Measurements from ENCODE around the gene DYNLT4.
"Not testable (repeated sequence)": the region's sequence is repeated elsewhere in the genome, so short reads cannot be mapped to it uniquely, and the experiment has no call there.

The DYNLT4 gene

DNA sequence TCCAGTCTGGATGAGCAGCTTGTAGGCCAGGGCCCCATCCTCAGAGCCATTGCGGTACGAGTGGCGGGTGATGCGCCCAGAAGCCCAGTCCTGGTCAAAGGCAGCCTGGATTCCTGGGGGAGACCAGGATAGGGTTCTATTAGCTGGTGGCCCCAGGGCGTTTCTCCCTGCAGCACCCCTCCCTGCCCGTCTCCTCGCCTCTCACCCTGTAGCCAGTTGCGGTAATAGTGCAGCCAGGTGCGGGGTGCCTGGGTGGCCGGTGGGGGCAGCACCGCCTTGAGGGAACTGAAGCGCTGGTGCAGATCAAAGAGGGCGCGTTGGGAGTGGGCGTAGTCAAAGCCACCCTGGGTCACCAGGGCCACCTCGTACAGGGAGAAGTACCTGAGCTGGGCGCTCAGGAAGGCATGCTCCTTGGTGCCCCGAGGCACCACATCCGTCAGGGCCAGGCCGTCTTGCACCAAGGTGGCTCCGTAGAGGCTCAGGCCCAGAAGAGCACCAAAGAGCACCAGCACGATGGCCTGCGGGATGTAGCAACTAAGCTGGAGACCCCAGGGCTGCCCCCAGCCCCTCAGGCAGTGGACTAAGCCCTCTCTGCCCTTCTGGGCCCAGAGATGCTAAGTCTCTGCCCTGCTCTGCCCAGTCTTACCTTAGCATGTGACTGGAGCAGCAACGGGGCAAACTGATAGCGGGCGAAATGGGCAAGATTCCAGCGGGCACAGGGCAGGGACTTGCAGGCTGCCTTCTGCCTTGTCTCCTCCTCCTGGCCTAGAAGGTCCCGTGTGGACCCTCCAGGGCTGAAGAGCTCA is 20.2 kb upstream of the DYNLT4 start:
- no peaks in the 10 kb centered on the region for H3K27me3 ChIP-seq (ENCODE audit: control insufficient read depth in 1 of 2, insufficient read depth in 2 of 2, low read length in 2 of 2)
- H3K27ac ChIP-seq (ENCODE audit: low read depth, low read length) = no peak overlapping the region
- no peaks in the 10 kb centered on the region for H3K4me1 ChIP-seq (ENCODE audit: insufficient read depth, low read length)
- no peaks in the 10 kb centered on the region for H3K9me3 ChIP-seq (ENCODE audit: low read length)
- H3K36me3 ChIP-seq (ENCODE audit: insufficient read depth, low read length) = no peaks in the 10 kb centered on the region
- no peak overlapping the region for H3K9ac ChIP-seq (ENCODE audit: low read length)
- H3K4me3 ChIP-seq (ENCODE audit: low read depth in 1 of 2, low read length in 2 of 2) = no peak overlapping the region

GRCh38 chr1:44826375-44827196 is 19.4 kb upstream of the DYNLT4 start:
- H3K36me3 ChIP-seq (ENCODE audit: insufficient read depth, low read length) = no peaks in the 10 kb centered on the region
- peaks cover under 1% of the 10 kb centered on the region for H3K4me1 ChIP-seq (ENCODE audit: insufficient read depth, low read length)
- no peak overlapping the region for H3K27ac ChIP-seq (ENCODE audit: low read depth, low read length)
- no peaks in the 10 kb centered on the region for H3K9me3 ChIP-seq (ENCODE audit: low read length)
- no peaks in the 10 kb centered on the region for H3K27me3 ChIP-seq (ENCODE audit: control insufficient read depth in 1 of 2, insufficient read depth in 2 of 2, low read length in 2 of 2)
- no peak overlapping the region for H3K4me3 ChIP-seq (ENCODE audit: low read depth in 1 of 2, low read length in 2 of 2)
- H3K9ac ChIP-seq (ENCODE audit: low read length) = no peak overlapping the region

DNA sequence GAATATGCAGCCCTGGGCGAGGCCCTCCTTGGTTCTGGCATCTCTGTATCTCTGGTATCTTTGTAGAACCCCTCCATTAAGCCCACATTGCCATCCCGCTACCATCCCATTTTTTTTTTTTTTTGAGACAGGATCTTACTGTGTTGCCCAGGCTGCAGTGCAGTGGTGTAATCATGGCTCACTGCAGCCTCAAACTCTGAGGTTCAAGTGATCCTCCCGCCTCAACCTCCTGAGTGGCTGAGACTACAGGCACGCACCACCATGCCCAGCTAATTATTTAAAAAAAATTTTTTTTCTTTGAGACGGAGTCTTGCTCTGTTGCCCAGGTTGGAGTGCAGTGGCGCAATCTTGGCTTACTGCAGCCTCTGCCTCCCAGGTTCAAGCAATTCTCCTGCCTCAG is 17.2 kb upstream of the DYNLT4 start:
- H3K4me1 ChIP-seq (ENCODE audit: insufficient read depth, low read length) = peaks cover 15% of the 10 kb centered on the region
- not testable (repeated sequence) for H3K9ac ChIP-seq (ENCODE audit: low read length); H3K9me3 ChIP-seq (ENCODE audit: low read length); H3K36me3 ChIP-seq (ENCODE audit: insufficient read depth, low read length); H3K27me3 ChIP-seq (ENCODE audit: control insufficient read depth in 1 of 2, insufficient read depth in 2 of 2, low read length in 2 of 2); H3K4me3 ChIP-seq (ENCODE audit: low read depth in 1 of 2, low read length in 2 of 2); H3K27ac ChIP-seq (ENCODE audit: low read depth, low read length)

GRCh38 chr1:44822981-44823451 is 15.9 kb upstream of the DYNLT4 start:
- no peak overlapping the region for H3K4me3 ChIP-seq (ENCODE audit: low read depth in 1 of 2, low read length in 2 of 2)
- no peaks in the 10 kb centered on the region for H3K27me3 ChIP-seq (ENCODE audit: control insufficient read depth in 1 of 2, insufficient read depth in 2 of 2, low read length in 2 of 2)
- no peaks in the 10 kb centered on the region for H3K36me3 ChIP-seq (ENCODE audit: insufficient read depth, low read length)
- H3K9ac ChIP-seq (ENCODE audit: low read length) = no peak overlapping the region
- no peak overlapping the region for H3K27ac ChIP-seq (ENCODE audit: low read depth, low read length)
- H3K4me1 ChIP-seq (ENCODE audit: insufficient read depth, low read length) = peaks cover 15% of the 10 kb centered on the region
- no peaks in the 10 kb centered on the region for H3K9me3 ChIP-seq (ENCODE audit: low read length)

- no peaks in the 10 kb centered on the region for H3K36me3 ChIP-seq (ENCODE audit: insufficient read depth, low read length)
- H3K27ac ChIP-seq (ENCODE audit: low read depth, low read length) = no peak overlapping the region
- no peak overlapping the region for H3K4me3 ChIP-seq (ENCODE audit: low read depth in 1 of 2, low read length in 2 of 2)
- H3K4me1 ChIP-seq (ENCODE audit: insufficient read depth, low read length) = peaks cover 15% of the 10 kb centered on the region
- H3K9ac ChIP-seq (ENCODE audit: low read length) = no peak overlapping the region
- no peaks in the 10 kb centered on the region for H3K9me3 ChIP-seq (ENCODE audit: low read length)
- H3K27me3 ChIP-seq (ENCODE audit: control insufficient read depth in 1 of 2, insufficient read depth in 2 of 2, low read length in 2 of 2) = no peaks in the 10 kb centered on the region
Measured at GRCh38 chr1:44822131-44822701, 15.1 kb upstream of the DYNLT4 start.

DNA sequence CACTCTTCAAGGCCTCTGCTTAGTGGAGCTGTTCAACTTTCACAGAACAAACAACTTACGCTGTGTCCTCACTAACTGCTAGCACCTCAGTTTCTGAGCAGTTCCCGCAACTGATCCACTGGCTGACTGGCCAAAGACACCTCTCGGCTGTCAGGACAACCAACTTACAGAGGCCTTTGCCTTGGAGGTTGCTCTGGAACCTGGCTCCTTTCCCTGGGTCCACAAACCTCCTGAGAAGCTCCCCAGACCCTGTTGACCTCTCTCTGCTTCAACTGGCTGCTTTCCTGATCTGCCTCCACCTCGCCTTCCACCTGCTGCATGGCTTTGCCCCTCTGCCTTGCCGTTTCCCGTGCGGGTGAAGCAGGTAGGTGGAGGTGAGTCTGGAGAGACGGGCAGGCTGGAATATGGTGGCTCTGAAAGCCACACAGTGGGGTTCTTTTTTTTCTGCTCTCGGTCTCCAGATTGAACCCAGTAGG is 14.1 kb upstream of the DYNLT4 start:
- H3K36me3 ChIP-seq (ENCODE audit: insufficient read depth, low read length) = no peaks in the 10 kb centered on the region
- no peaks in the 10 kb centered on the region for H3K9me3 ChIP-seq (ENCODE audit: low read length)
- no peak overlapping the region for H3K9ac ChIP-seq (ENCODE audit: low read length)
- H3K4me1 ChIP-seq (ENCODE audit: insufficient read depth, low read length) = peaks cover 15% of the 10 kb centered on the region
- H3K27ac ChIP-seq (ENCODE audit: low read depth, low read length) = peak overlapping the region; percentile 99
- H3K27me3 ChIP-seq (ENCODE audit: control insufficient read depth in 1 of 2, insufficient read depth in 2 of 2, low read length in 2 of 2) = no peaks in the 10 kb centered on the region
- H3K4me3 ChIP-seq (ENCODE audit: low read depth in 1 of 2, low read length in 2 of 2) = peak overlapping the region; percentile 75 to 95

GRCh38 chr1:44820328-44821239 is 13.4 kb upstream of the DYNLT4 start:
- H3K9me3 ChIP-seq (ENCODE audit: low read length) = no peaks in the 10 kb centered on the region
- peak overlapping the region; percentile 96 for H3K9ac ChIP-seq (ENCODE audit: low read length)
- H3K4me1 ChIP-seq (ENCODE audit: insufficient read depth, low read length) = peaks cover 15% of the 10 kb centered on the region
- peak overlapping the region; percentile 99 for H3K27ac ChIP-seq (ENCODE audit: low read depth, low read length)
- no peaks in the 10 kb centered on the region for H3K27me3 ChIP-seq (ENCODE audit: control insufficient read depth in 1 of 2, insufficient read depth in 2 of 2, low read length in 2 of 2)
- H3K36me3 ChIP-seq (ENCODE audit: insufficient read depth, low read length) = no peaks in the 10 kb centered on the region
- H3K4me3 ChIP-seq (ENCODE audit: low read depth in 1 of 2, low read length in 2 of 2) = peak overlapping the region; percentile 75 to 95

- H3K27ac ChIP-seq (ENCODE audit: low read depth, low read length) = peak overlapping the region; percentile 99
- no peaks in the 10 kb centered on the region for H3K9me3 ChIP-seq (ENCODE audit: low read length)
- H3K9ac ChIP-seq (ENCODE audit: low read length) = peak overlapping the region; percentile 96
- H3K4me3 ChIP-seq (ENCODE audit: low read depth in 1 of 2, low read length in 2 of 2) = peak overlapping the region; percentile 75 to 95
- no peaks in the 10 kb centered on the region for H3K27me3 ChIP-seq (ENCODE audit: control insufficient read depth in 1 of 2, insufficient read depth in 2 of 2, low read length in 2 of 2)
- H3K4me1 ChIP-seq (ENCODE audit: insufficient read depth, low read length) = peaks cover 15% of the 10 kb centered on the region
- no peaks in the 10 kb centered on the region for H3K36me3 ChIP-seq (ENCODE audit: insufficient read depth, low read length)
Measured at GRCh38 chr1:44819608-44820327, 12.6 kb upstream of the DYNLT4 start.

DNA sequence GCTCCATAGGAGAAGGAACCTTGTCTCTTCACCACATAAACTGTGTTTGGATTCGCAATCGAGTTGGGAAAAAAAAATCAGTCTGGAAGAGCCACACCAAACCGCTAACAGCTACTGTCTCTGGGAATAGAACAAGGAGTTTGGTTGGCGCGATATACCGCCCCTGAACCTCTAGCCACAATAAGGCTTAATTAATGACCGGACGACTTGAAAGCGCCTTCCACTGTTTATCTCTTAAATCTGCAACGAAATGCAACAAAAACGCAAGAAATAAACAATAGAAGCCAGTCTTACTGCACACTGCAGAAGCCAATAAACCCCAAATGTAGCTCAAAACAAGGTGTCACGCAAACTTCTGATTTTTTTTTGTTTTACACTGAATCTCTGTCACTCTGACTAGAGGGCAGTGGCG is 12.1 kb upstream of the DYNLT4 start:
- H3K36me3 ChIP-seq (ENCODE audit: insufficient read depth, low read length) = no peaks in the 10 kb centered on the region
- H3K9ac ChIP-seq (ENCODE audit: low read length) = peak overlapping the region; percentile 96
- peak overlapping the region; percentile 99 for H3K27ac ChIP-seq (ENCODE audit: low read depth, low read length)
- H3K27me3 ChIP-seq (ENCODE audit: control insufficient read depth in 1 of 2, insufficient read depth in 2 of 2, low read length in 2 of 2) = no peaks in the 10 kb centered on the region
- H3K9me3 ChIP-seq (ENCODE audit: low read length) = no peaks in the 10 kb centered on the region
- H3K4me1 ChIP-seq (ENCODE audit: insufficient read depth, low read length) = peaks cover 15% of the 10 kb centered on the region
- H3K4me3 ChIP-seq (ENCODE audit: low read depth in 1 of 2, low read length in 2 of 2) = peak overlapping the region; percentile 41 to 95

DNA sequence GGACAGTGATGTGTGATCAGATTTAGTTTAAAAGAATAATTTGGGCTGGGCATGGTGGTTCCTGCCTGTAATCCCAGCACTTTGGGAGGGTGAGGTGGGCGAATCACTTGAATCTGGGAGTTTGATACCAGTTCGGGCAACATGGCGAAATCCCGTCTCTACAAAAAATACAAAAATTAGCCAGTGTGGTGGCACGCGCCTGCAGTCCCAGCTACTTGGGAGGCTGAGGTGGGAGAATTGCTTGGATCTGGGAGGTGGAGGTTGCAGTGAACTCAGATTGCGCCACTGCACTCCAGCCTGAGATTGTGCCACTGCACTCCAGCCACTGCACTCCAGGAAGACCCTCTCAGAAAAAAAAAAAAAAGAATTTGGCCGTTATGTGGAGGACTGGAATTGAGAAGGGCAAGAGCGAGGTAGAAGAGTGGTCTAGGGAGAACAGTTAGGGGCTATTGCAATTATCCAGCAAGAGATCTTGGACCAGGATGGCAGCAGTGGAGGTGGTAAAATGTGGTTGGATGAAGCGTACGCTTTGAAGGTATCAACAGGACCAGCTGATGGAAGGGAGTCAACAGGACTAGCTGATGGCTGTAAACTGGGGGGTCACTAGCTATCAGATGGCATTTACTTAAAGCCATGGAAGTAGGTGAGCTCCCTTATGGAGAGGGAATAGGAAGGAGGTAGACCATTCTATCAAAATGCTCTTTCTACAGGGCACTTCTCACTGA is 10.8 kb upstream of the DYNLT4 start:
- Histone ChIP-seq H3K4me3 (ENCODE audit: low read depth in 1 of 2, low read length in 2 of 2) (no peak overlapping the region), H3K9ac (ENCODE audit: low read length) (no peak overlapping the region), H3K27me3 (ENCODE audit: control insufficient read depth in 1 of 2, insufficient read depth in 2 of 2, low read length in 2 of 2) (no peaks in the 10 kb centered on the region), H3K9me3 (ENCODE audit: low read length) (no peaks in the 10 kb centered on the region), H3K4me1 (ENCODE audit: insufficient read depth, low read length) (peaks cover 15% of the 10 kb centered on the region), H3K36me3 (ENCODE audit: insufficient read depth, low read length) (no peaks in the 10 kb centered on the region), H3K27ac (ENCODE audit: low read depth, low read length) (no peak overlapping the region)

All from muscle layer of colon (tissue), 2 donors.